AG04450 (cell line): ENCODE data around the gene TTC7B. TPM values are rescaled to one million over a fixed set of nuclear protein-coding genes. Genes with fewer than 3 reads are reported as not detected.

Source experiments
- CTCF ChIA-PET: fragments of 300-600, 350-600 bp; formaldehyde crosslinking; extraction: SDS; loops from one replicate; lab custom pipeline; 2022; ENCODE audit warnings: antibody characterized with exemption, inconsistent platforms; lab: Charles Lee
- POLR2A ChIA-PET: fragments of 350-600 bp; formaldehyde crosslinking; extraction: SDS; loops from one replicate; lab custom pipeline; 2021; ENCODE audit warnings: antibody characterized with exemption, inconsistent platforms; lab: Yijun Ruan, JAX
- DNase-seq: peaks from one replicate; pipeline ENCODE4 v3.0.0-alpha.2; 2011; ENCODE audit warnings: low read depth, low spot score
- H3K27ac ChIP-seq: one replicate; pipeline ENCODE4 v1.5.1; 2012; ENCODE audit warnings: low read depth, low read length, control low read depth
- H3K27me3 ChIP-seq: one replicate; pipeline ENCODE4 v1.6.0; 2012; ENCODE audit warnings: low read length; ENCODE audit not compliant: control insufficient read depth, insufficient read depth
- H3K4me3 ChIP-seq: 2 replicates; pipeline ENCODE4 v1.5.1; 2011; ENCODE audit warnings: mild to moderate bottlenecking, low read depth, low read length, control low read depth
- H3K9me3 ChIP-seq: 2 replicates; pipeline ENCODE4 v1.5.1; 2012; ENCODE audit warnings: low read length; ENCODE audit not compliant: control insufficient read depth, insufficient read depth
- polyA plus RNA-seq: library from polyadenylated mRNA; depleted of rRNA; stranded (reverse); fragments of >200 nt; gene quantifications from 2 replicates; pipeline ENCODE4 v1.2.3, GENCODE V29; 2011
- TF ChIP-seq, protein P1 (sequence below): IDR thresholded peaks from 2 replicates; pipeline ENCODE4 v1.5.1; 2011; ENCODE audit warnings: low read depth, low read length, control low read depth, inconsistent platforms

The TTC7B gene
- polyA plus RNA-seq, 1 experiment, result 36.0 TPM

DNA sequence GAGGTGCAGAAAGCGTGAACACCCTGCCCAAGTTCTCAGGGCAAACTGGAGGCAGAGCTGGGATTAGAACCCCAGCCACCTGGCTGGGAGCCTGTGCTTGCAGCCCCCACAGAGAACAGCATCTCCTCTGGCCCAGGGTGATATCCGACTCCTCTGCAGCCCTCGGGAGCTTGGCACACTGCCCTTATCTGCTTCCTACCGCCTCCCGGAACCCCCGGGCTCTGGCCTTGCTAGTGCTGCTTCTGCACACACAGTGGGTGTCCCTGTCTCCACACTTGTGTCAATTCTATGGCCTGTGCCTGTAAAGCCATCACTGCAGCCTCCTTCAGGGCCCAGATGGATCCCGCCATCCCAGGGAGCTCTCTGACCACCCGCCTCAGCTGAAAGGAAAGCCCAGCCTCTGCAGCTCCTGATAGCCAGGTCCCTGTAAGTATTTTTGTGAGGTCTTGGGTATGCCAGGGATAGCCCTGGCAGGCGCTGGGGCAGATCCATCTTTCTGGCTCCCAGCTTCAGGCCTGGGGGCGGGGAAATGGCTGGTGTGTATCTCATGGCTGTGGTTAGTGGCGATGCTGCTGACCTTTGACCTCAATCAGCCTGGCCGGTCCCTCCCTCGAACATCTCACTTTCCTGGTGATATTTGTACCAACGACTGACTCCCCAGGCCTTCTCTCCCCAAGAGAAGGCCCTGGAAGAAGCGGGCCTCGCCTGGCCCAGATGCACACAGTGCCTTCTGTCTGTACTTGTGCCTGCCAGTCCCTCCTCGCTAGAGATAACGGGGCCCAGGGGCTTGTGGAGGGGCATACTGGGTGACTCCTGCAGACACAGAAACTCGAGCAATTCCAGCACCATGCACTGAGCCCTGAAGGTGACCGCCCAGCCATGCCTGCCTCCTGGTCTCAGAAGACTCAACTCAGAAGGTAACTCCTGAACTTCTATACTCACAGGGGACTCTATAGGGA is 235.6 kb downstream of the TTC7B start:
- TF ChIP-seq, protein P1, sequence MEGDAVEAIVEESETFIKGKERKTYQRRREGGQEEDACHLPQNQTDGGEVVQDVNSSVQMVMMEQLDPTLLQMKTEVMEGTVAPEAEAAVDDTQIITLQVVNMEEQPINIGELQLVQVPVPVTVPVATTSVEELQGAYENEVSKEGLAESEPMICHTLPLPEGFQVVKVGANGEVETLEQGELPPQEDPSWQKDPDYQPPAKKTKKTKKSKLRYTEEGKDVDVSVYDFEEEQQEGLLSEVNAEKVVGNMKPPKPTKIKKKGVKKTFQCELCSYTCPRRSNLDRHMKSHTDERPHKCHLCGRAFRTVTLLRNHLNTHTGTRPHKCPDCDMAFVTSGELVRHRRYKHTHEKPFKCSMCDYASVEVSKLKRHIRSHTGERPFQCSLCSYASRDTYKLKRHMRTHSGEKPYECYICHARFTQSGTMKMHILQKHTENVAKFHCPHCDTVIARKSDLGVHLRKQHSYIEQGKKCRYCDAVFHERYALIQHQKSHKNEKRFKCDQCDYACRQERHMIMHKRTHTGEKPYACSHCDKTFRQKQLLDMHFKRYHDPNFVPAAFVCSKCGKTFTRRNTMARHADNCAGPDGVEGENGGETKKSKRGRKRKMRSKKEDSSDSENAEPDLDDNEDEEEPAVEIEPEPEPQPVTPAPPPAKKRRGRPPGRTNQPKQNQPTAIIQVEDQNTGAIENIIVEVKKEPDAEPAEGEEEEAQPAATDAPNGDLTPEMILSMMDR, result no peak
- H3K27me3 ChIP-seq, result no peaks in the 10 kb centered on the region
- no peak overlapping the region for H3K4me3 ChIP-seq
- no peaks in the 10 kb centered on the region for H3K9me3 ChIP-seq
- no peak for DNase-seq
- POLR2A ChIA-PET, result no interaction called here
- CTCF ChIA-PET, result no interaction called here
- H3K27ac ChIP-seq, result no peak overlapping the region

DNA sequence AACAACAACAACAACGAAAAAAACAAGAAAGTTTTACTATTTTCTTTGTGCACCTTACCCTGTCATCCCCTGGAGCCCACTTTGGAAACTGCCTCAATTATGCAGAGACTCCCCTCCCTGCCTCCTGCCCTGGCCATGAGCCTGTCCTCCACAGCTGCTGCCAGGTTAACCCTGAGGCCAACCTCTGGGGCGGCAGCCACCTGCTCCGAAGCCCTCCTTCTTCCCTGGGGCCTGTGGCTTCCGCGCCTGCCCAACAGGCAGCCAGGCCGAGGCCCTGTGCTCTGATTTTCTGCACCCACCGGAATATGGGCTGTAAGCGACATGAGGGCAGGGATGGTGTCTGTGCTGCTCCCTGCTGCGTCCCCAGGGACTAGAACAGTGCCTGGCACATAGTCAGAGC is 236.4 kb downstream of the TTC7B start:
- no peak for DNase-seq
- TF ChIP-seq, protein P1, result no peak
- Histone ChIP-seq H3K9me3 (no peaks in the 10 kb centered on the region), H3K27ac (no peak overlapping the region), H3K27me3 (no peaks in the 10 kb centered on the region), H3K4me3 (no peak overlapping the region)
- ChIA-PET CTCF (no interaction called here), POLR2A (no interaction called here)

DNA sequence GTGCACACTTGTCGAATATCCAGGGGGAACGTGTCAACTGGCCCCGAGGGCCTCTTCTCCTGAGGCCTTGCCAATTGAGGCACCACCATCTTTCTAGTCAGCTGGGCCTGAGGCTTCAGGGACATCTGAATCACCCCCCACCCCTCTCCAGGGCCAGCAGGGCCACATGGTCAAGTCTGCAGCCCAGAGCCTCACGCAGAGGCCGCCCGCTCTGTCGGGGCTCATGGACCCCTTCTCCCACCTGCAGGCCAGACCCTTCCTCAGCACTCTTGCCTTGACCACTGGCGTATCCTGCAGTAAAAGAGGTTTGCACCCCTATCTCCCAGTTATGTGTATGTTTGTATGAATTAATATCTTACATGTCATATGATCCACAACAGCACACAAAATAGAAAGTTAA is 237.1 kb downstream of the TTC7B start:
- TF ChIP-seq, protein P1, result no peak
- ChIA-PET CTCF (interaction anchor here (0.5 kb wide), 1 partner anchor 377 kb away, joined by 6 read pairs; no protein-coding TSS in a partner anchor), POLR2A (no interaction called here)
- Histone ChIP-seq H3K27ac (no peak overlapping the region), H3K9me3 (no peaks in the 10 kb centered on the region), H3K27me3 (no peaks in the 10 kb centered on the region), H3K4me3 (no peak overlapping the region)
- no peak for DNase-seq

DNA sequence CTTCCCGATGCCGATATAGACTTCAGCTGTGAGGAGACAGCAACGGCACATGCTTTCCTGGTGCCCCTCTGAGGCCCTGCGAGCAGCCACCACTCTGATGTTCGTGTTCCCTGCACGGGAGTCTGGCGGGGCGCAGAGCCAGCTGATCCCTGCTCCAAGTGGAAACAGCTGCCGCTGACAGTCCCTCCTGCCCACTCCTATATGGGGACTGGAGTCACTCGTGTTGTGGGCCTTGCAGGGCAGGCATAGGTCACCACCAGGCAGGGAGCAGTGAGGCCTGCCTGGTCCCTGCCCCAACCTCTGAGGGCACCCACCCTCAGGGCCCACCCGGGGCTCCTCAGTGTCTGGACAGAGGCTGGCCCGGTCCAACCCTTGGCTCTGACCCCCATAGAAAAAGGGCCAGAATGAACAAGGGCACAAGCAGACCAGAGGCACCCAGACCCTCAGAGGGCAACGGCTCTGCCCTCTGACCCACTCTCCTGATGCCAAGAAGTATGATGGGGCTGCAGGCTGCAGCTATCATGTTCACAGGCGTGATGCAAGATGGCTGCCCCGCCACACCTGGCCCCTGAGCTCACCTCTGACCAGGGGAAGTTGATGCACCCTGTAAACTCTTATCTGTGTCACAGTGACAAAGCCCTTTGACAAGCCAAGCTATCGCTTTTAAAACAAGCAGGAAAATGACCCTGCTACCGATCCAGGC is 237.8 kb downstream of the TTC7B start:
- ChIA-PET CTCF (interaction anchor here (0.5 kb wide), 1 partner anchor 376 kb away, joined by 6 read pairs; no protein-coding TSS in a partner anchor), POLR2A (no interaction called here)
- H3K27me3 ChIP-seq, result no peaks in the 10 kb centered on the region
- TF ChIP-seq, protein P1, result no peak
- no peak for DNase-seq
- H3K27ac ChIP-seq, result no peak overlapping the region
- H3K9me3 ChIP-seq, result no peaks in the 10 kb centered on the region
- H3K4me3 ChIP-seq, result no peak overlapping the region
